Lung (tissue), 16 donors: ENCODE results near the gene MARCHF10. TPM values are rescaled to one million over a fixed set of nuclear protein-coding genes. Genes with fewer than 3 reads are reported as not detected.

Experiments
- ATAC-seq: fragments of 200-7000 bp; cut with Tn5 transposase; one replicate; pipeline ENCODE4 v1.9.1; 2020; ENCODE audit warnings: moderate number of reproducible peaks; ENCODE audit not compliant: insufficient read depth, low FRiP score
- DNase-seq, 3 donors: peaks; one replicate each; pipeline ENCODE4 v3.0.0-alpha.2; 2013 to 2017
- H3K27ac ChIP-seq, 2 donors: one replicate each; pipeline ENCODE4 v1.5.1; 2013; ENCODE audit warnings: mild to moderate bottlenecking in 2 of 2, moderate library complexity in 2 of 2, control low read depth in 1 of 2, inconsistent platforms in 1 of 2, low read depth in 1 of 2, low read length in 1 of 2
- H3K27me3 ChIP-seq, 3 donors: one replicate each; pipeline ENCODE4 v1.5.1; 2013; ENCODE audit warnings: low read length in 2 of 3; ENCODE audit not compliant: control insufficient read depth in 3 of 3, insufficient read depth in 3 of 3
- H3K36me3 ChIP-seq, 4 donors: one replicate each; pipeline ENCODE4 v1.5.1; 2013; ENCODE audit warnings: low read length in 4 of 4, mild to moderate bottlenecking in 1 of 4, moderate library complexity in 1 of 4; ENCODE audit not compliant: control insufficient read depth in 4 of 4, insufficient read depth in 4 of 4
- H3K4me1 ChIP-seq, 5 donors: one replicate each; pipeline ENCODE4 v1.5.1; 2013; ENCODE audit warnings: low read length in 5 of 5, mild to moderate bottlenecking in 2 of 5, moderate library complexity in 1 of 5; ENCODE audit not compliant: control insufficient read depth in 5 of 5, insufficient read depth in 5 of 5
- H3K4me3 ChIP-seq: one replicate; pipeline ENCODE4 v1.5.1; 2013; ENCODE audit warnings: mild to moderate bottlenecking, control low read depth, moderate library complexity
- H3K9ac ChIP-seq, 2 donors: one replicate each; pipeline ENCODE4 v1.5.1; 2013; ENCODE audit warnings: low read length in 2 of 2, control low read depth in 1 of 2; ENCODE audit not compliant: insufficient read depth in 1 of 2
- H3K9me3 ChIP-seq, 4 donors: one replicate each; pipeline ENCODE4 v1.5.1; 2013; ENCODE audit warnings: low read length in 3 of 4, mild to moderate bottlenecking in 1 of 4, moderate library complexity in 1 of 4; ENCODE audit not compliant: control insufficient read depth in 4 of 4, insufficient read depth in 3 of 4
- WGBS, 2 donors: extraction: QIAGEN DNeasy Blood & Tissue Kit; methylation state at CpG; one replicate each; pipeline ENCODE4 v1.1.7; 2013; 5-methylcytosine and 5-hydroxymethylcytosine counted together
- long read RNA-seq, 5 donors: transcript quantifications; one replicate each; lab custom pipeline, GENCODE V29; 2026
- polyA plus RNA-seq, 2 donors: library from polyadenylated mRNA; stranded (reverse); fragments of 200-250 nt; gene quantifications; one replicate each; pipeline ENCODE4 v1.2.1, GENCODE V29; 2013
- total RNA-seq, 2 donors: library from RNA; depleted of rRNA in 1 of 2; stranded (reverse); fragments of >200 nt in 1 of 2; gene quantifications; one replicate each; pipeline ENCODE4 v1.2.1, GENCODE V29; 2014 to 2021
- TF ChIP-seq, protein P1 (sequence below): IDR thresholded peaks from 2 replicates; pipeline ENCODE4 v1.5.1; 2012; ENCODE audit warnings: mild to moderate bottlenecking; ENCODE audit errors: control extremely low read depth, extremely low read depth
- donor health status: control.
- donor health status: control.
- donor health status: Bipolar disorder and iron deficiency.
- donor health status: healthy.
- donor health status: DM: yes; HTN: yes; CAD: no.

Gene MARCHF10, protein sequence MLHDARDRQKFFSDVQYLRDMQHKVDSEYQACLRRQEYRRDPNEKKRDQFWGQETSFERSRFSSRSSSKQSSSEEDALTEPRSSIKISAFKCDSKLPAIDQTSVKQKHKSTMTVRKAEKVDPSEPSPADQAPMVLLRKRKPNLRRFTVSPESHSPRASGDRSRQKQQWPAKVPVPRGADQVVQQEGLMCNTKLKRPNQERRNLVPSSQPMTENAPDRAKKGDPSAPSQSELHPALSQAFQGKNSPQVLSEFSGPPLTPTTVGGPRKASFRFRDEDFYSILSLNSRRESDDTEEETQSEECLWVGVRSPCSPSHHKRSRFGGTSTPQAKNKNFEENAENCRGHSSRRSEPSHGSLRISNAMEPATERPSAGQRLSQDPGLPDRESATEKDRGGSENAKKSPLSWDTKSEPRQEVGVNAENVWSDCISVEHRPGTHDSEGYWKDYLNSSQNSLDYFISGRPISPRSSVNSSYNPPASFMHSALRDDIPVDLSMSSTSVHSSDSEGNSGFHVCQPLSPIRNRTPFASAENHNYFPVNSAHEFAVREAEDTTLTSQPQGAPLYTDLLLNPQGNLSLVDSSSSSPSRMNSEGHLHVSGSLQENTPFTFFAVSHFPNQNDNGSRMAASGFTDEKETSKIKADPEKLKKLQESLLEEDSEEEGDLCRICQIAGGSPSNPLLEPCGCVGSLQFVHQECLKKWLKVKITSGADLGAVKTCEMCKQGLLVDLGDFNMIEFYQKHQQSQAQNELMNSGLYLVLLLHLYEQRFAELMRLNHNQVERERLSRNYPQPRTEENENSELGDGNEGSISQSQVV
- total RNA-seq (10 to 100 TPM in 1 of 2 donors, 1 to 10 TPM in 1; 8.8 to 13.8 TPM), polyA plus RNA-seq (1 to 10 TPM; 3.1 to 6.1 TPM)
- long read RNA-seq, donor 1 = 0 reads
- long read RNA-seq, donor 2 = 0 reads
- long read RNA-seq, donor 3 = 0 reads
- long read RNA-seq, donor 4 = 0 reads
- long read RNA-seq, donor 5 = 0 reads

DNA sequence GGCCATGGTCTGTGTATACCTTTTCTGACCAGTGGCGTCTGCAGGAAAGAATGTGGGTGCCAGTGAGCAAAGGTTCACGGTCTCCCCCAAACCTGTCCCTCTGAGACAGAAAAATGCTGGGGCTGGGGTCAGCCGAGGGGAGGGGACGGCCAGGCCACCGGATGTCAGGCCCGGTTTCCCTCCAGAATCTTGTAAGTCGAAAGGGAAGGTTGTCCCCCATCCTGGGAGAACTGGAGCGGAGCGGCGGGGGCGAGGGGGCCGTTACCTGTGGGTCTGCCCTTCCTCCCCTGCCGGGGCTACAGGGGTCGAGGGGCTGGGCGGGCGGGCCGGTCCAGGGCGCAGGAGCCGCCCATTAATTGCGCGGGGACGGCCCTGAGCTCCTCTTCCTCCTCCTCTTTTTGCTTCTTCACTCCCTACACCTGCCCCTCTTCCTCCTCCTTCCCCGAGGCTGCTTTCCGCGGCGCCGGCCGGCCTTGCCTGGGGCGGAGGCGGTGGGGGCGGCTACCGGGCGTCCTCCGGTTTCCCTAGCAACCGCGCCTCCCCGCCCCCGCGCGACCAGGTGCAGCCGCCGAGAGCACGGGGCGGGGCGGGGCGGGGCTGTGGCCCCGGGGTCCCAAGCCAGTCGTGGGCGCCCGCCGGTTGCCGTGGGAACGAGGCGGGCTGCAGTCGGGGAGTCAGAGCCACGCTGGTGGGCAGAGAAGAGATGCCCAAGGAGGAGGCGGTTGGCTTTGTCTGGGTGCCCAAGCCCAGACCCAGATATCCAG lies at the start of gene MARCHF10:
Gene MARCHF10 (minus strand): TSS at position 503 of the 764 bp plus-strand sequence. CDS start 6,579 bp downstream, outside the sequence.
- 9 to 12% methylated on average over 47 to 57 of the region's 57 CpGs for WGBS, 2 donors
- peak in 2 of 3 donors; percentile 28 to 38 for DNase-seq

DNA sequence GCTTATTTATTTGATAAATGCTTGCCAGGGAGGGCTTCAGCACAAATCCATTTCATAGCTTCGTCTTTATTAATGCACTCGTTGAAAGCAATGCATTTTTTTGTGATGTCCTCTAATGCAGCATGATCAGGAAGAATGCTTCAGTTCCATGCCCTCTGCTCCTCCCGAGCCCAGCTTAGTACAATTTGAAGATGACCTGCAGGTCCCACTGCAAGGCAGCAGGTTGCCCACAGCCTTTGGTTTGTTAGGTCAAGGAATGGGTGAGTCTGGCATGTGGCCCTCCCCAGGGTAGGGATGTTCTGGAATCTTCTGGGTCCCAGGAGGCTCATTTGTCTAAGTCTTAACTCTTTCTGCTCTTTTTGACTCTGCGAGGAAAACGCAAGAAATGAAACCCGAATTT lies 49.4 kb upstream of the MARCHF10 start:
- Histone ChIP-seq H3K4me1 (peaks cover 0 to 18% (median 1%) of the 10 kb centered on the region in 5 donors), H3K9ac (no peak overlapping the region), H3K9me3 (peaks cover 0 to 2% (median 0%) of the 10 kb centered on the region in 4 donors), H3K4me3 (no peak overlapping the region), H3K36me3 (no peaks in the 10 kb centered on the region), H3K27ac (no peak overlapping the region), H3K27me3 (no peaks in the 10 kb centered on the region)
- TF ChIP-seq, protein P1, sequence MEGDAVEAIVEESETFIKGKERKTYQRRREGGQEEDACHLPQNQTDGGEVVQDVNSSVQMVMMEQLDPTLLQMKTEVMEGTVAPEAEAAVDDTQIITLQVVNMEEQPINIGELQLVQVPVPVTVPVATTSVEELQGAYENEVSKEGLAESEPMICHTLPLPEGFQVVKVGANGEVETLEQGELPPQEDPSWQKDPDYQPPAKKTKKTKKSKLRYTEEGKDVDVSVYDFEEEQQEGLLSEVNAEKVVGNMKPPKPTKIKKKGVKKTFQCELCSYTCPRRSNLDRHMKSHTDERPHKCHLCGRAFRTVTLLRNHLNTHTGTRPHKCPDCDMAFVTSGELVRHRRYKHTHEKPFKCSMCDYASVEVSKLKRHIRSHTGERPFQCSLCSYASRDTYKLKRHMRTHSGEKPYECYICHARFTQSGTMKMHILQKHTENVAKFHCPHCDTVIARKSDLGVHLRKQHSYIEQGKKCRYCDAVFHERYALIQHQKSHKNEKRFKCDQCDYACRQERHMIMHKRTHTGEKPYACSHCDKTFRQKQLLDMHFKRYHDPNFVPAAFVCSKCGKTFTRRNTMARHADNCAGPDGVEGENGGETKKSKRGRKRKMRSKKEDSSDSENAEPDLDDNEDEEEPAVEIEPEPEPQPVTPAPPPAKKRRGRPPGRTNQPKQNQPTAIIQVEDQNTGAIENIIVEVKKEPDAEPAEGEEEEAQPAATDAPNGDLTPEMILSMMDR = no peak
- ATAC-seq = no peak
- 92 to 94% methylated on average over 6 of the region's 6 CpGs for WGBS, 2 donors
- DNase-seq = no peak

More for the DNA sequence above, at the start of gene MARCHF10:
- H3K36me3 ChIP-seq = no peaks in the 10 kb centered on the region
- H3K27me3 ChIP-seq = no peaks in the 10 kb centered on the region
- H3K4me3 ChIP-seq = no peak within 1 kb of the TSS
- H3K9ac ChIP-seq = no peak within 1 kb of the TSS
- H3K9me3 ChIP-seq = no peaks in the 10 kb centered on the region
- H3K27ac ChIP-seq = peak within 1 kb of the TSS in 1 of 2 donors; percentile 18
- peaks cover 0 to 9% (median 0%) of the 10 kb centered on the region in 5 donors for H3K4me1 ChIP-seq
- TF ChIP-seq, protein P1 = no peak
- no peak for ATAC-seq

DNA sequence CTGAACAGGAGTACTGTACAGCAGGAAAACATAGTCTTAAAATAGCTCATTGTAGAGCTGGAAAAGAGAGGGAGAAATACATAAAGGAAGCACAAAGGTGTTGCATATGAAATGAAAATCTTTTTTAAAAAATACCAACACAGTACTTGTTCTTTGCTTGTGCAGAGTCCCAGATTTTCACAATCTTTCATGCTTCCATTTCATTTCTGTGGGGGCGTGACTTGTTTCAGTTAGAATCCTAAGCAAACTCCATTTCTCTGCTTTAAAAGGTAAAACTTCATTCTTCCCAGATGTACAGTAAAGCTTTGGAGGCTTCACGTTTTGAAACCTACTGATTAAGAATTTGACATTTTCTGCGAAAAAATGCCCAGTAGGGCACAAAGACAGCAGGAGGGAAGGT lies 48.5 kb upstream of the MARCHF10 start:
- DNase-seq = no peak
- peaks cover 0 to 2% (median 0%) of the 10 kb centered on the region in 4 donors for H3K9me3 ChIP-seq

More for the DNA sequence above, 48.5 kb upstream of the MARCHF10 start:
- ATAC-seq = no peak
- Histone ChIP-seq H3K27me3 (no peaks in the 10 kb centered on the region), H3K9ac (no peak overlapping the region), H3K4me3 (no peak overlapping the region), H3K36me3 (no peaks in the 10 kb centered on the region), H3K4me1 (peaks cover 0 to 18% (median 1%) of the 10 kb centered on the region in 5 donors), H3K27ac (no peak overlapping the region)
- TF ChIP-seq, protein P1 = no peak
- 92 to 93% methylated on average over 3 of the region's 3 CpGs for WGBS, 2 donors
